H1 (cell line): Measurements from ENCODE around the gene PITPNC1. TPM values are rescaled to one million over a fixed set of nuclear protein-coding genes. Genes with fewer than 3 reads are reported as not detected.

ENCODE experiments used
- CTCF ChIA-PET: fragments of 300-600 bp; sonication (Branson Sonifier 250); formaldehyde crosslinking; loops from one replicate; lab custom pipeline; 2021; ENCODE audit not compliant: partially characterized antibody; lab: Charles Lee
- POLR2A ChIA-PET: fragments of 300-600 bp; sonication (Branson Sonifier 250); formaldehyde crosslinking; loops from one replicate; lab custom pipeline; 2021; ENCODE audit warnings: inconsistent platforms; ENCODE audit not compliant: partially characterized antibody; lab: Charles Lee
- DNase-seq, 2 experiments: peaks; one replicate each; pipeline versions ENCODE4 v3.0.0 to v3.0.0-alpha.2; 2010 to 2022; ENCODE audit warnings: low spot score in 2 of 2, low read depth in 1 of 2, mixed read lengths in 1 of 2
- FAIRE-seq: peaks from 2 replicates; lab custom pipeline; 2011; peaks lifted over from hg19 to GRCh38; lab: Jason Lieb, UNC
- H2AFZ ChIP-seq: 2 replicates; pipeline ENCODE4 v1.8.1; 2012; ENCODE audit warnings: low read length, inconsistent platforms
- H2AK5ac ChIP-seq: 2 replicates; pipeline ENCODE4 v1.6.1; 2013; ENCODE audit warnings: low read depth, low read length
- H2BK120ac ChIP-seq: replicated peaks from 2 replicates; pipeline ENCODE3; 2013; ENCODE audit warnings: low read depth, low read length, inconsistent platforms
- H2BK12ac ChIP-seq: 2 replicates; pipeline ENCODE4 v1.6.1; 2013; ENCODE audit warnings: low read depth, low read length
- H2BK15ac ChIP-seq: 2 replicates; pipeline ENCODE4 v1.6.1; 2013; ENCODE audit warnings: low read length
- H2BK20ac ChIP-seq: 2 replicates; pipeline ENCODE4 v1.6.1; 2013; ENCODE audit warnings: low read length
- H2BK5ac ChIP-seq: 2 replicates; pipeline ENCODE4 v1.6.1; 2013; ENCODE audit warnings: low read depth, low read length
- H3K14ac ChIP-seq: 2 replicates; pipeline ENCODE4 v1.6.1; 2013; ENCODE audit warnings: inconsistent platforms; ENCODE audit not compliant: insufficient read length
- H3K18ac ChIP-seq: 2 replicates; pipeline ENCODE4 v1.6.1; 2013; ENCODE audit warnings: low read length; ENCODE audit errors: extremely low read depth
- H3K23ac ChIP-seq: 2 replicates; pipeline ENCODE4 v1.6.1; 2013; ENCODE audit warnings: inconsistent platforms; ENCODE audit not compliant: insufficient read length
- H3K23me2 ChIP-seq: 2 replicates; pipeline ENCODE4 v1.6.1; 2013; ENCODE audit warnings: low read depth, low read length
- H3K27ac ChIP-seq: 2 replicates; pipeline ENCODE4 v1.6.1; 2011; ENCODE audit warnings: low read depth, low read length, inconsistent platforms
- H3K27me3 ChIP-seq, 4 experiments: replicated peaks in 1 of 4; 1 replicate in 1 of 4; 2 replicates in 3 of 4; pipeline versions ENCODE4 v1.6.1 to v1.8.1; 2011 to 2013; ENCODE audit warnings: low read length in 3 of 4, mild to moderate bottlenecking in 3 of 4, inconsistent platforms in 2 of 4, mixed read lengths in 2 of 4, moderate library complexity in 1 of 4; ENCODE audit not compliant: control insufficient read depth in 3 of 4, insufficient read depth in 3 of 4; ENCODE audit errors: extremely low read depth in 1 of 4
- H3K36me3 ChIP-seq, 4 experiments: 2 replicates each; pipeline versions ENCODE4 v1.6.1 to v1.8.1; 2011 to 2013; ENCODE audit warnings: mild to moderate bottlenecking in 4 of 4, low read length in 3 of 4, moderate library complexity in 2 of 4, control low read depth in 1 of 4, inconsistent platforms in 1 of 4; ENCODE audit not compliant: insufficient read depth in 4 of 4, control insufficient read depth in 2 of 4
- H3K4ac ChIP-seq: replicated peaks from 2 replicates; pipeline ENCODE3; 2013; ENCODE audit warnings: low read length, low read depth, mixed read lengths, inconsistent platforms; ENCODE audit not compliant: insufficient read length
- H3K4me1 ChIP-seq, 4 experiments: replicated peaks in 1 of 4; 1 replicate in 1 of 4; 2 replicates in 3 of 4; pipeline versions ENCODE4 v1.6.1 to v1.8.1; 2011 to 2013; ENCODE audit warnings: low read length in 3 of 4, inconsistent platforms in 2 of 4, mixed read lengths in 1 of 4; ENCODE audit not compliant: insufficient read depth in 4 of 4, control insufficient read depth in 3 of 4
- H3K4me2 ChIP-seq, 2 experiments: 2 replicates each; pipeline versions ENCODE4 v1.6.1 to v1.8.1; 2011 to 2013; ENCODE audit warnings: low read depth in 2 of 2, low read length in 2 of 2, control low read depth in 1 of 2, inconsistent platforms in 1 of 2, mild to moderate bottlenecking in 1 of 2; ENCODE audit not compliant: insufficient read depth in 1 of 2
- H3K4me3 ChIP-seq, 4 experiments: fragments of 200-600, 300-600 bp in 1 of 4; sonication (generic), shearing (Covaris generic), sonication (Bioruptor Twin) in 1 of 4; 2 replicates each; pipeline versions ENCODE4 v1.5.1 to v1.8.1; 2011 to 2016; ENCODE audit warnings: low read length in 4 of 4, low read depth in 3 of 4, control low read depth in 2 of 4, inconsistent platforms in 2 of 4, mild to moderate bottlenecking in 2 of 4, mixed read lengths in 1 of 4, moderate library complexity in 1 of 4; ENCODE audit not compliant: insufficient read depth in 2 of 4; ENCODE audit errors: extremely low read depth in 1 of 4
- H3K56ac ChIP-seq: replicated peaks from 2 replicates; pipeline ENCODE3; 2013; ENCODE audit warnings: low read depth, mild to moderate bottlenecking, mixed read lengths, low read length, inconsistent platforms; ENCODE audit not compliant: insufficient read length
- H3K79me1 ChIP-seq: 2 replicates; pipeline ENCODE4 v1.6.1; 2013; ENCODE audit warnings: low read depth, low read length, control low read depth
- H3K79me2 ChIP-seq, 2 experiments: 2 replicates each; pipeline versions ENCODE4 v1.6.1 to v1.8.1; 2012 to 2013; ENCODE audit warnings: low read length in 2 of 2, mild to moderate bottlenecking in 2 of 2, inconsistent platforms in 1 of 2; ENCODE audit not compliant: insufficient read depth in 2 of 2, control insufficient read depth in 1 of 2
- H3K9ac ChIP-seq, 4 experiments: replicated peaks in 1 of 4; 1 replicate in 1 of 4; 2 replicates in 3 of 4; pipeline versions ENCODE4 v1.6.1 to v1.8.1; 2011 to 2013; ENCODE audit warnings: low read depth in 3 of 4, low read length in 3 of 4, control low read depth in 2 of 4, mild to moderate bottlenecking in 2 of 4, moderate library complexity in 2 of 4, inconsistent platforms in 1 of 4; ENCODE audit errors: extremely low read depth in 1 of 4
- H3K9me3 ChIP-seq, 2 experiments: 2 replicates each; pipeline versions ENCODE4 v1.6.1 to v1.8.1; 2012 to 2013; ENCODE audit warnings: mild to moderate bottlenecking in 2 of 2, moderate library complexity in 2 of 2, control low read depth in 1 of 2, inconsistent platforms in 1 of 2, low read depth in 1 of 2, low read length in 1 of 2, mixed read lengths in 1 of 2; ENCODE audit not compliant: insufficient read depth in 2 of 2
- H4K20me1 ChIP-seq, 2 experiments: replicated peaks in 1 of 2; 2 replicates each; pipeline versions ENCODE3 to v1.8.1; 2011 to 2013; ENCODE audit warnings: inconsistent platforms in 2 of 2, low read length in 2 of 2, mild to moderate bottlenecking in 1 of 2; ENCODE audit not compliant: insufficient read depth in 2 of 2, control insufficient read depth in 1 of 2
- H4K5ac ChIP-seq: 2 replicates; pipeline ENCODE4 v1.6.1; 2013; ENCODE audit warnings: low read length, low read depth, mixed read lengths, inconsistent platforms; ENCODE audit not compliant: insufficient read length
- H4K8ac ChIP-seq: 2 replicates; pipeline ENCODE4 v1.8.0; 2013; ENCODE audit warnings: mild to moderate bottlenecking, moderate library complexity, low read length, inconsistent platforms; ENCODE audit not compliant: insufficient read depth; ENCODE audit errors: extremely low read depth
- H4K91ac ChIP-seq: replicated peaks from 2 replicates; pipeline ENCODE3; 2013; ENCODE audit warnings: low read length, mixed read lengths, inconsistent platforms; ENCODE audit not compliant: insufficient read length
- ASH2L ChIP-seq: fragments of 200-600, 300-600 bp; sonication (generic); IDR thresholded peaks from one replicate; pipeline ENCODE4 v1.7.1; 2017; ENCODE audit warnings: low read length
- BACH1 ChIP-seq: IDR thresholded peaks from 2 replicates; pipeline ENCODE4 v1.6.1; 2012; ENCODE audit warnings: low read length, improper control_type of control experiment
- CHD2 ChIP-seq: IDR thresholded peaks from 2 replicates; pipeline ENCODE4 v1.6.1; 2012; ENCODE audit warnings: low read length, improper control_type of control experiment
- KDM5A ChIP-seq: fragments of 200-600 bp; IDR thresholded peaks from 2 replicates; pipeline ENCODE4 v1.7.1; 2012; ENCODE audit warnings: mild to moderate bottlenecking, low read length, inconsistent platforms, mixed read lengths
- POU5F1 ChIP-seq: IDR thresholded peaks from 2 replicates; pipeline ENCODE4 v1.6.1; 2011; ENCODE audit warnings: low read depth, mild to moderate bottlenecking, low read length, moderate library complexity
- RFX5 ChIP-seq: IDR thresholded peaks from 2 replicates; pipeline ENCODE4 v1.6.1; 2011; ENCODE audit warnings: low read depth, low read length, improper control_type of control experiment, borderline replicate concordance
- RXRA ChIP-seq: IDR thresholded peaks from 2 replicates; pipeline ENCODE4 v1.6.1; 2011; ENCODE audit warnings: low read depth, mild to moderate bottlenecking, low read length, moderate library complexity; ENCODE audit not compliant: insufficient read depth
- SUZ12 ChIP-seq: fragments of 200-600 bp; sonication (generic); IDR thresholded peaks from 2 replicates; pipeline ENCODE4 v1.6.1; 2012; ENCODE audit warnings: mild to moderate bottlenecking, inconsistent platforms, low read length, moderate library complexity, mixed read lengths
- TAF1 ChIP-seq: IDR thresholded peaks from 2 replicates; pipeline ENCODE4 v1.6.1; 2011; ENCODE audit warnings: mild to moderate bottlenecking, low read depth, low read length
- TAF7 ChIP-seq: optimal IDR thresholded peaks from 2 replicates; pipeline ENCODE3; 2011; ENCODE audit warnings: low read depth, mild to moderate bottlenecking, inconsistent platforms, low read length, moderate library complexity, borderline replicate concordance
- whole genome bisulfite sequencing, 2 experiments: shearing (Covaris generic) in 1 of 2; methylation state at CpG; one replicate each; pipeline versions ENCODE4 v1.1.6 to v1.1.7; 2013 to 2015; ENCODE audit warnings: low lambda C conversion rate in 2 of 2, mixed read lengths in 2 of 2, inconsistent platforms in 1 of 2, low coverage in 1 of 2, missing lambda C conversion rate in 1 of 2; ENCODE audit not compliant: insufficient replicate concordance in 2 of 2, insufficient coverage in 1 of 2, insufficient read length in 1 of 2; ENCODE audit errors: extremely low coverage in 1 of 2, missing lambda C conversion rate in 1 of 2; 5-methylcytosine and 5-hydroxymethylcytosine counted together
- polyA plus RNA-seq, 7 experiments: library from polyadenylated mRNA; depleted of rRNA in 3 of 7; stranded (reverse) in 5 of 7; unstranded in 2 of 7; fragments of >200 nt in 5 of 7; fragments of 200-250 nt in 2 of 7; gene quantifications; 1 replicate in 5 of 7; 2 replicates in 1 of 7; 4 replicates in 1 of 7; pipeline versions ENCODE4 v1.2.1 to v1.2.3, GENCODE V29; 2011 to 2013; ENCODE audit warnings: missing spikeins in 2 of 7, mixed read lengths in 2 of 7
- total RNA-seq: library from RNA; stranded (reverse); fragmentation: NEBNext Ultra II Directional; extraction: Animal tissue kit (Norgen Biotek cat#: 25700); gene quantifications from 2 replicates; pipeline ENCODE4 v1.2.1, GENCODE V29; 2021
- TF ChIP-seq, protein P1 (sequence below), 3 experiments: IDR thresholded peaks; 1 replicate in 2 of 3; 2 replicates in 1 of 3; pipeline versions ENCODE4 v1.5.1 to v1.6.1; 2011; ENCODE audit warnings: low read length in 3 of 3, mild to moderate bottlenecking in 3 of 3, inconsistent platforms in 2 of 3, low read depth in 1 of 3, moderate library complexity in 1 of 3; ENCODE audit not compliant: insufficient read depth in 1 of 3; ENCODE audit errors: control extremely low read depth in 1 of 3

Gene PITPNC1
- total and polyA plus RNA-seq, 2 of the 8 experiments (the other 6 are each of a cell fraction or from before 2014, with no cell fraction given) = 17.6 to 54.7 TPM

DNA sequence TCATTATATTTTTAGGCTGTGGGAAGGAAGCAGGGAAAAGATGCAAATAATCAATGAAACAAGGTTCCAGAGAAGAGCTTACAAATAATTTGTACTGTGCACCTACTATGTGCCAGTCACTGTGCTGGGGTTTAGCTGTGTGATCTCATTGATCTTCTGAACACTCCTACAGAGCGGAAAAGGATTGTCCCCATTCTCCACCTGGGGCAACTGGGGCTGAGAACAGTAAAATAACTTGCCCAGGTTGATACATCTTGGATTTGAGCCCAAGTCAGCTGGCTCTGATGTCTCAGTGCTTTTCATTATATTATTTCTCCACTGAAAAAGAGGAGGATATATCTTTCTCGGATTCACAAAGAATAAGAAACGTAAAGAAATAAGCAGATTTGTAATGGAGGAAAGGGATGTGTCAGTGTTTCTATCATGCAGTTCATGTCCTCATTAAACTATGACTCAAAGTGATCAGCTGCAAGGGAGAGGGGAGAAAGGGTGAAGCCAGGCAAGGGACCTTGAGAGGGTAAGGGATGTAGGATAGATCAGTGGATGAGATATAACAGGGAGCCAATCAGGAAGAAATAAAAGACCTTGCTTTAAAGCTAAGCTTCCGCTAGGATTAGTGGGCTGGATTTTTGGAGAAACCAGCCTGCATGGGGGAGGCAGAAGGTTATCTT lies 197.0 kb downstream of the PITPNC1 start:
- H3K36me3 ChIP-seq = no peaks in the 10 kb centered on the region; a peak in 1 of 8 replicates
- H4K91ac ChIP-seq = no peak overlapping the region
- H3K79me2 ChIP-seq = no peaks in the 10 kb centered on the region
- no peak overlapping the region for H3K4me2 ChIP-seq
- H3K23ac ChIP-seq = no peak overlapping the region
- no peak overlapping the region for H3K56ac ChIP-seq
- POLR2A ChIA-PET = no interaction called here
- no peak overlapping the region for H2AFZ ChIP-seq
- H2BK20ac ChIP-seq = no peak overlapping the region
- 85% methylated on average over 4 of the region's 4 CpGs; no CpG with 5 or more reads in 1 of the 2 experiments for WGBS, 2 experiments
- H2BK5ac ChIP-seq = no peak overlapping the region
- no peak overlapping the region for H3K18ac ChIP-seq
- H4K8ac ChIP-seq = no peak overlapping the region
- no peak overlapping the region for H3K4me3 ChIP-seq
- H3K4ac ChIP-seq = no peak overlapping the region
- H2AK5ac ChIP-seq = no peak overlapping the region
- FAIRE-seq = no peak
- no peaks in the 10 kb centered on the region; the same call in 1 of the 2 replicates for H3K23me2 ChIP-seq
- no peak overlapping the region for H3K27ac ChIP-seq
- no peak overlapping the region for H4K5ac ChIP-seq
- H3K27me3 ChIP-seq = no peaks in the 10 kb centered on the region
- H2BK120ac ChIP-seq = no peak overlapping the region
- H2BK15ac ChIP-seq = no peak overlapping the region; the same call in 1 of the 2 replicates
- H2BK12ac ChIP-seq = no peak overlapping the region
- CTCF ChIA-PET = interaction anchor here (0.7 to 2.7 kb wide), 5 partner anchors 14 to 188 kb away, joined by 3 to 12 read pairs (median 3); no protein-coding TSS in a partner anchor
- DNase-seq = no peak
- H4K20me1 ChIP-seq = no peaks in the 10 kb centered on the region
- H3K9ac ChIP-seq = no peak overlapping the region
- H3K79me1 ChIP-seq = no peaks in the 10 kb centered on the region
- peaks cover 0 to 6% (median 2%) of the 10 kb centered on the region in 4 experiments; a peak in 1 of 7 replicates for H3K4me1 ChIP-seq
- H3K9me3 ChIP-seq = no peaks in the 10 kb centered on the region
- no peak overlapping the region for H3K14ac ChIP-seq
- TF ChIP-seq CHD2 (no peak), POU5F1 (no peak), BACH1 (no peak), RFX5 (no peak), ASH2L (no peak), SUZ12 (no peak), TAF7 (no peak), KDM5A (no peak), RXRA (no peak), TAF1 (no peak)
- TF ChIP-seq, protein P1, sequence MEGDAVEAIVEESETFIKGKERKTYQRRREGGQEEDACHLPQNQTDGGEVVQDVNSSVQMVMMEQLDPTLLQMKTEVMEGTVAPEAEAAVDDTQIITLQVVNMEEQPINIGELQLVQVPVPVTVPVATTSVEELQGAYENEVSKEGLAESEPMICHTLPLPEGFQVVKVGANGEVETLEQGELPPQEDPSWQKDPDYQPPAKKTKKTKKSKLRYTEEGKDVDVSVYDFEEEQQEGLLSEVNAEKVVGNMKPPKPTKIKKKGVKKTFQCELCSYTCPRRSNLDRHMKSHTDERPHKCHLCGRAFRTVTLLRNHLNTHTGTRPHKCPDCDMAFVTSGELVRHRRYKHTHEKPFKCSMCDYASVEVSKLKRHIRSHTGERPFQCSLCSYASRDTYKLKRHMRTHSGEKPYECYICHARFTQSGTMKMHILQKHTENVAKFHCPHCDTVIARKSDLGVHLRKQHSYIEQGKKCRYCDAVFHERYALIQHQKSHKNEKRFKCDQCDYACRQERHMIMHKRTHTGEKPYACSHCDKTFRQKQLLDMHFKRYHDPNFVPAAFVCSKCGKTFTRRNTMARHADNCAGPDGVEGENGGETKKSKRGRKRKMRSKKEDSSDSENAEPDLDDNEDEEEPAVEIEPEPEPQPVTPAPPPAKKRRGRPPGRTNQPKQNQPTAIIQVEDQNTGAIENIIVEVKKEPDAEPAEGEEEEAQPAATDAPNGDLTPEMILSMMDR (IDR thresholded peaks at IDR 0.05; ENCODE audit: control extremely low read depth in 1 of 3, insufficient read depth in 1 of 3, low read depth in 1 of 3, low read length in 3 of 3) = no peak
